Esophagus squamous epithelium (tissue), 4 donors: Measurements from ENCODE around the gene NCKIPSD.

Experiments used
- POLR2A ChIP-seq, 4 donors: fragments of 450-650 bp; IDR thresholded peaks; one replicate each; pipeline ENCODE4 v1.6.1; 2017; ENCODE audit warnings: antibody characterized with exemption in 4 of 4, mild to moderate bottlenecking in 4 of 4, moderate library complexity in 3 of 4
- TF ChIP-seq, protein P1 (sequence below), 6 experiments: fragments of 450-650 bp in 4 of 6; fragments of 200-600 bp in 2 of 6; sonication (generic) in 2 of 6; IDR thresholded peaks; one replicate each; pipeline ENCODE4 v1.5.1; 2016 to 2019; ENCODE audit warnings: antibody characterized with exemption in 6 of 6, mild to moderate bottlenecking in 4 of 6, moderate library complexity in 4 of 6

DNA sequence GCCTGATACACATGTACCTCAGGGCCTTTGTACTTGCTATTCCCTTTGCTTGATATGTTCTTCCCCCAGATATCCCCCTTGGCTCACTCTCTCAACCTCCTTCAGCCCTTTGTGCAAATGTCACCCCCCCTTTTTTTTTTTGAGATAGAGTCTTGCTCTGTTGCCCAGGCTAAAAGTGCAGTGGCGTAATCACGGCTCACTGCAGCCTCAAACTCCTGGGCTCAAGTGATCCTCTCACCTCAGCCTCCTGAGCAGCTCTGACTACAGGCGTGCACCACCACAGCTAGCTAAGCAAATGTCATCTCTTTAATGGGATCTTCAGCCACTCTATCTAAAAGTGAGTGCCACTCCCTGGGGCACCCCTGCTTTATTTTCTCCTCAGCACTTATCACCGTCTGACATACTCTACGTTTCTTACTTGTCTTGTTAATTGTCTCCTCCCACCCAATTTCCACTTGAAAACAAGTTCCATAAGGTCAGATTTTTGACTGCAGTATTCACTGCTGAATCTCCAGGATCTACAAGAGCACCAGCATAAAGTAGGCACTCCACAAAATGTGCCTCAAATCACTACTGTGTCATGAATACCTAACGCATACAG is 16.7 kb upstream of the NCKIPSD start:
- TF ChIP-seq, protein P1, sequence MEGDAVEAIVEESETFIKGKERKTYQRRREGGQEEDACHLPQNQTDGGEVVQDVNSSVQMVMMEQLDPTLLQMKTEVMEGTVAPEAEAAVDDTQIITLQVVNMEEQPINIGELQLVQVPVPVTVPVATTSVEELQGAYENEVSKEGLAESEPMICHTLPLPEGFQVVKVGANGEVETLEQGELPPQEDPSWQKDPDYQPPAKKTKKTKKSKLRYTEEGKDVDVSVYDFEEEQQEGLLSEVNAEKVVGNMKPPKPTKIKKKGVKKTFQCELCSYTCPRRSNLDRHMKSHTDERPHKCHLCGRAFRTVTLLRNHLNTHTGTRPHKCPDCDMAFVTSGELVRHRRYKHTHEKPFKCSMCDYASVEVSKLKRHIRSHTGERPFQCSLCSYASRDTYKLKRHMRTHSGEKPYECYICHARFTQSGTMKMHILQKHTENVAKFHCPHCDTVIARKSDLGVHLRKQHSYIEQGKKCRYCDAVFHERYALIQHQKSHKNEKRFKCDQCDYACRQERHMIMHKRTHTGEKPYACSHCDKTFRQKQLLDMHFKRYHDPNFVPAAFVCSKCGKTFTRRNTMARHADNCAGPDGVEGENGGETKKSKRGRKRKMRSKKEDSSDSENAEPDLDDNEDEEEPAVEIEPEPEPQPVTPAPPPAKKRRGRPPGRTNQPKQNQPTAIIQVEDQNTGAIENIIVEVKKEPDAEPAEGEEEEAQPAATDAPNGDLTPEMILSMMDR (IDR thresholded peaks at IDR 0.05): no peak
- TF ChIP-seq POLR2A (IDR thresholded peaks at IDR 0.05): no peak
